IMR-90 (cell line): ENCODE results near the gene EGLN3. TPM values are rescaled to one million over a fixed set of nuclear protein-coding genes. Genes with fewer than 3 reads are reported as not detected.

ENCODE experiments used
- ATAC-seq: fragments of 200-7000 bp; cut with Tn5 transposase; 2 replicates; pipeline ENCODE4 v1.9.1; 2020; ENCODE audit warnings: low read depth, mild to moderate bottlenecking, moderate library complexity
- BruUV-seq: library from RNA; stranded (reverse); fragments of 400-500 nt; replicated peaks from 2 replicates; lab custom pipeline; 2021; lab: Mats Ljungman, UMichigan
- CTCF ChIA-PET: fragments of 300-600 bp; formaldehyde crosslinking; extraction: SDS; loops from one replicate; lab custom pipeline; 2021; ENCODE audit warnings: antibody characterized with exemption; lab: Yijun Ruan, JAX
- POLR2A ChIA-PET: fragments of 300-600 bp; sonication (Branson Sonifier 250); formaldehyde crosslinking; loops from one replicate; lab custom pipeline; 2022; ENCODE audit warnings: antibody characterized with exemption; ENCODE audit not compliant: unreplicated experiment; lab: Charles Lee
- DNase-seq: peaks from one replicate; pipeline ENCODE4 v3.0.0; 2013
- H2AFZ ChIP-seq: replicated peaks from 2 replicates; pipeline ENCODE3; 2013; ENCODE audit warnings: low read length, mild to moderate bottlenecking; ENCODE audit not compliant: poor library complexity
- H2AK5ac ChIP-seq: 2 replicates; pipeline ENCODE4 v1.6.1; 2013; ENCODE audit warnings: low read depth, low read length, inconsistent platforms
- H2AK9ac ChIP-seq: replicated peaks from 2 replicates; pipeline ENCODE3; 2013; ENCODE audit warnings: mild to moderate bottlenecking, low read depth, low read length, moderate library complexity; ENCODE audit not compliant: poor library complexity
- H2BK120ac ChIP-seq: 2 replicates; pipeline ENCODE4 v1.6.1; 2013; ENCODE audit warnings: low read depth, low read length, inconsistent platforms
- H2BK15ac ChIP-seq: 3 replicates; pipeline ENCODE4 v1.6.1; 2013; ENCODE audit warnings: low read depth, low read length, inconsistent platforms
- H2BK20ac ChIP-seq: 2 replicates; pipeline ENCODE4 v1.6.1; 2013; ENCODE audit warnings: low read depth, mild to moderate bottlenecking, inconsistent platforms, low read length, moderate library complexity
- H2BK5ac ChIP-seq: 2 replicates; pipeline ENCODE4 v1.6.1; 2013; ENCODE audit warnings: mild to moderate bottlenecking, low read depth, low read length, inconsistent platforms; ENCODE audit not compliant: poor library complexity, severe bottlenecking
- H3K14ac ChIP-seq: replicated peaks from 2 replicates; pipeline ENCODE4 v1.6.1; 2013; ENCODE audit warnings: low read depth, low read length, inconsistent platforms
- H3K18ac ChIP-seq: 2 replicates; pipeline ENCODE4 v1.6.1; 2013; ENCODE audit warnings: low read depth, low read length, control low read depth
- H3K23ac ChIP-seq: 2 replicates; pipeline ENCODE4 v1.6.1; 2013; ENCODE audit warnings: low read depth, low read length, inconsistent platforms
- H3K27ac ChIP-seq: 2 replicates; pipeline ENCODE4 v1.5.1; 2013; ENCODE audit warnings: mild to moderate bottlenecking, control low read depth, low read length; ENCODE audit not compliant: insufficient read depth
- H3K27me3 ChIP-seq: 2 replicates; pipeline ENCODE4 v1.6.1; 2013; ENCODE audit warnings: low read length; ENCODE audit not compliant: control insufficient read depth, insufficient read depth
- H3K36me3 ChIP-seq: 2 replicates; pipeline ENCODE4 v1.6.1; 2013; ENCODE audit warnings: low read length, mixed read lengths; ENCODE audit not compliant: control insufficient read depth, insufficient read depth
- H3K4ac ChIP-seq: 2 replicates; pipeline ENCODE4 v1.6.1; 2013; ENCODE audit warnings: low read depth, low read length, inconsistent platforms
- H3K4me1 ChIP-seq: 2 replicates; pipeline ENCODE4 v1.6.1; 2013; ENCODE audit warnings: low read length, mixed read lengths; ENCODE audit not compliant: control insufficient read depth, insufficient read depth
- H3K4me2 ChIP-seq: 2 replicates; pipeline ENCODE4 v1.6.1; 2013; ENCODE audit warnings: low read depth, mild to moderate bottlenecking, control low read depth, low read length, moderate library complexity
- H3K4me3 ChIP-seq: 2 replicates; pipeline ENCODE4 v1.5.1; 2013; ENCODE audit warnings: low read depth, mild to moderate bottlenecking, control low read depth, low read length, moderate library complexity; ENCODE audit not compliant: insufficient read depth
- H3K56ac ChIP-seq: 2 replicates; pipeline ENCODE4 v1.6.1; 2013; ENCODE audit warnings: low read length, inconsistent platforms; ENCODE audit not compliant: insufficient read depth; ENCODE audit errors: extremely low read depth
- H3K79me1 ChIP-seq, 2 experiments: 2 replicates each; pipeline ENCODE4 v1.6.1; 2013; ENCODE audit warnings: low read length in 2 of 2, inconsistent platforms in 1 of 2, low read depth in 1 of 2
- H3K9ac ChIP-seq: 2 replicates; pipeline ENCODE4 v1.6.1; 2013; ENCODE audit warnings: low read depth, low read length, control low read depth
- H3K9me1 ChIP-seq: 2 replicates; pipeline ENCODE4 v1.6.1; 2013; ENCODE audit warnings: low read length, inconsistent platforms; ENCODE audit not compliant: insufficient read depth
- H3K9me3 ChIP-seq: 2 replicates; pipeline ENCODE4 v1.6.1; 2013; ENCODE audit warnings: low read length; ENCODE audit not compliant: control insufficient read depth, insufficient read depth
- H4K20me1 ChIP-seq: 2 replicates; pipeline ENCODE4 v1.6.1; 2013; ENCODE audit warnings: low read length, inconsistent platforms; ENCODE audit not compliant: insufficient read depth
- H4K5ac ChIP-seq: 2 replicates; pipeline ENCODE4 v1.6.1; 2013; ENCODE audit warnings: mild to moderate bottlenecking, low read depth, low read length, control low read depth
- H4K8ac ChIP-seq, 2 experiments: 2 replicates each; pipeline ENCODE4 v1.6.1; 2013; ENCODE audit warnings: low read depth in 2 of 2, low read length in 2 of 2, control low read depth in 1 of 2, inconsistent platforms in 1 of 2
- H4K91ac ChIP-seq: 2 replicates; pipeline ENCODE4 v1.6.1; 2013; ENCODE audit warnings: low read depth, low read length, inconsistent platforms; ENCODE audit not compliant: insufficient read depth
- BHLHE40 ChIP-seq: fragments of 150-350 bp; IDR thresholded peaks from 2 replicates; pipeline ENCODE4 v1.6.1; 2016; ENCODE audit warnings: mild to moderate bottlenecking, low read depth, low read length
- CEBPB ChIP-seq: IDR thresholded peaks from 2 replicates; pipeline ENCODE4 v1.6.1; 2012; ENCODE audit warnings: low read depth, low read length, improper control_type of control experiment
- MAFK ChIP-seq: IDR thresholded peaks from 2 replicates; pipeline ENCODE4 v1.6.1; 2012; ENCODE audit warnings: low read depth, low read length, improper control_type of control experiment
- RAD21 ChIP-seq: IDR thresholded peaks from 2 replicates; pipeline ENCODE4 v1.6.1; 2012; ENCODE audit warnings: low read length, improper control_type of control experiment
- SMC3 ChIP-seq: fragments of 150-350 bp; IDR thresholded peaks from 2 replicates; pipeline ENCODE4 v1.6.1; 2016; ENCODE audit warnings: low read depth, mild to moderate bottlenecking, antibody characterized with exemption, low read length, moderate library complexity
- WGBS, 2 experiments: methylation state at CpG; one replicate each; pipeline versions ENCODE4 v1.1.5 to v1.1.7; 2013; ENCODE audit warnings: missing lambda C conversion rate in 2 of 2; ENCODE audit not compliant: insufficient read length in 1 of 2; ENCODE audit errors: extremely low coverage in 2 of 2; 5-methylcytosine and 5-hydroxymethylcytosine counted together
- dilution Hi-C: fragments of 300-500 bp; cut with HindIII; formaldehyde crosslinking; loops from one replicate; pipeline ENCODE4 v1.14.3; 2018; ENCODE audit warnings: low sequenced_read_pairs; ENCODE audit not compliant: unreplicated experiment
- in situ Hi-C: fragments of 300-500 bp; cut with MboI; formaldehyde crosslinking; loops from 3 replicates; pipeline ENCODE4 v1.14.3; 2019; ENCODE audit warnings: low sequenced_read_pairs, inconsistent platforms, mixed read lengths
- intact Hi-C: fragments of 100-400 bp; cut with micrococcal nuclease; formaldehyde crosslinking; loops from 2 replicates; pipeline ENCODE4 v1.10.0; 2022
- polyA plus RNA-seq, 3 experiments: library from polyadenylated mRNA; depleted of rRNA; stranded (reverse); fragments of >200 nt; gene quantifications; 2 replicates each; pipeline ENCODE4 v1.2.3, GENCODE V29; 2012; ENCODE audit warnings: low replicate concordance in 1 of 3
- total RNA-seq: library from RNA; depleted of rRNA; stranded (reverse); fragments of >200 nt; gene quantifications from 2 replicates; pipeline ENCODE4 v1.2.3, GENCODE V29; 2012
- TF ChIP-seq, protein P1 (sequence below): fragments of 150-350 bp; IDR thresholded peaks from 2 replicates; pipeline ENCODE4 v1.6.1; 2016; ENCODE audit warnings: low read depth, mild to moderate bottlenecking, low read length, moderate library complexity, borderline replicate concordance

EGLN3 gene
- total and polyA plus RNA-seq, 2 of the 4 experiments (the other 2 are of a cell fraction), result under 0.01 to 0.03 TPM

DNA sequence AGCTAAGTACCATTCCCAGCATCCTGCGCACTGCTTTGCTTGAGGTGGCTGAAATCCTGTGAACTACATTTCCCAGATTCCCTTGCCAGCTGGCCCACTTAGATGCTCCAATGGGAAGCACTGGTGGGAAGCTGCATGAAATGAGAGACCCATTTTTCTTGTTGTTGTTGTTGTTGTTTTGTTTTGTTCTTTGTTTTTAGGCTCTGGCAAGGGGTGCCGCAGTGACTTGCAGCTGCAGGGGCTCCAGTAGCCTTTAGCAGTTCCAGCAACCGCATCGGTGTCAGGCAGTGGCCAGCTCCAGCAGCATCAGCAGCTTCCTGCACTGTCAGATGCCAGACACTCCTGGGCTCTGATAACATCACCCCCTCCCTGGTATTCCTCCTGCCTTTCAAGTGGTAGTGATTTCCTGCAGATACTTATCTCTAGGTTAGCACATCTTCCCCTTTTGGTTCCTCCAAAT lies 8.8 kb upstream of the EGLN3 start:
- Histone ChIP-seq H3K4me1 (no peaks in the 10 kb centered on the region), H4K8ac (no peak overlapping the region), H2AFZ (no peak overlapping the region), H2BK120ac (no peak overlapping the region), H3K4me3 (no peak overlapping the region), H2BK5ac (no peak overlapping the region), H3K4me2 (no peak overlapping the region), H3K36me3 (no peaks in the 10 kb centered on the region), H4K20me1 (no peaks in the 10 kb centered on the region), H3K9me1 (no peaks in the 10 kb centered on the region), H3K23ac (no peak overlapping the region), H3K79me1 (no peaks in the 10 kb centered on the region), H3K27ac (no peak overlapping the region), H3K9ac (no peak overlapping the region), H3K4ac (no peak overlapping the region), H3K56ac (no peak overlapping the region), H3K27me3 (no peaks in the 10 kb centered on the region), H3K18ac (no peak overlapping the region), H3K9me3 (no peaks in the 10 kb centered on the region; the same call in 1 of the 2 replicates), H2AK5ac (no peak overlapping the region), H2BK15ac (no peak overlapping the region), H2BK20ac (no peak overlapping the region), H3K14ac (no peak overlapping the region), H4K91ac (no peak overlapping the region), H4K5ac (no peak overlapping the region), H2AK9ac (no peak overlapping the region)
- DNase-seq, result no peak
- POLR2A ChIA-PET, result no interaction called here
- in situ Hi-C loops, result no loop called here
- ATAC-seq, result no peak
- BruUV-seq, result no TSS peak
- CTCF ChIA-PET, result interaction anchor here (1.5 kb wide), 1 partner anchor 9 kb away, joined by 5 read pairs; no protein-coding TSS in a partner anchor
- intact Hi-C loops, result no loop called here
- WGBS, 2 experiments, result 60% methylated on average over 1 of the region's 4 CpGs; no CpG with 5 or more reads in 1 of the 2 experiments
- dilution Hi-C loops, result no loop called here
- TF ChIP-seq SMC3, result no peak
- no peak for TF ChIP-seq BHLHE40
- TF ChIP-seq, protein P1, sequence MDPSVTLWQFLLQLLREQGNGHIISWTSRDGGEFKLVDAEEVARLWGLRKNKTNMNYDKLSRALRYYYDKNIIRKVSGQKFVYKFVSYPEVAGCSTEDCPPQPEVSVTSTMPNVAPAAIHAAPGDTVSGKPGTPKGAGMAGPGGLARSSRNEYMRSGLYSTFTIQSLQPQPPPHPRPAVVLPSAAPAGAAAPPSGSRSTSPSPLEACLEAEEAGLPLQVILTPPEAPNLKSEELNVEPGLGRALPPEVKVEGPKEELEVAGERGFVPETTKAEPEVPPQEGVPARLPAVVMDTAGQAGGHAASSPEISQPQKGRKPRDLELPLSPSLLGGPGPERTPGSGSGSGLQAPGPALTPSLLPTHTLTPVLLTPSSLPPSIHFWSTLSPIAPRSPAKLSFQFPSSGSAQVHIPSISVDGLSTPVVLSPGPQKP, result no peak
- TF ChIP-seq CEBPB, result no peak
- TF ChIP-seq RAD21, result no peak
- no peak for TF ChIP-seq MAFK
